ENCODE results near the gene PARD3B. TPM values are rescaled to one million over a fixed set of nuclear protein-coding genes. Genes with fewer than 3 reads are reported as not detected.

Gene PARD3B
- total and polyA plus RNA-seq, 9 donors: 6.4 to 15.3 (median 7.5) TPM

DNA sequence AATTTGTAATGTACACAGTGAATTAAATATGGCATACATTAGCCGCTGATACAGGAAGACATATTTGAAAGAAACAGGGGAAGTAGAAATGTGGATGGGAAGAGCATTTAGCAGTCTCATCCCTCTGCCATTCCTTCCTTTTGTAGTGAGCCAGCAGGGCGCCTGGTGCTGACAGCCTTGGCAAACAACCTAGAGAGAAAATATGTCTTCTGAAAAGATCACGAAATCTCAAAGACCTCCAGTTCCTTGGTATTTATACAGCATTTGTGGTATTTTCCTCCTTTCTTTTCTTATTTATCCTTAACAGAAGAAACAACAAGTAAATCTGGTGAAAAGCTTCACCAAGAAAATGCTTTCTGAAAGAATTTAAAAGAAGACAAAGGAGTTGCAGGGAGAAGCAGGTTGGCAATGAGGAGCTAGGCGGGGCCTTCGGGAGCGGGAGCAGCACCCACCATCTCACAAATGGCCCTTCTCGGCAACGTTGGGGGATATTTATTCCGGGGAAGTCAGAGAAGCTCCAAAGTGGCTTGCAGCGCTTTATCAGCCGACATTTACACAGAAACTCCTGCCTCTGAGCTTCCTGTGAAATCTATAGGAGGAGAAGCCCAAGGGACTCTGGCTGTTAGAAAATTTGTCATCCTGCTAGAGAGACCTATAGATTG lies 731.0 kb downstream of the PARD3B start:
- peak; percentile 23 for DNase-seq
- Histone ChIP-seq H3K4me1 (ENCODE audit: control insufficient read depth, insufficient read depth, low read length) (no peaks in the 10 kb centered on the region), H3K36me3 (ENCODE audit: control insufficient read depth, insufficient read depth, low read length) (no peaks in the 10 kb centered on the region), H3K9me3 (replicated peaks; ENCODE audit: control insufficient read depth, low read depth, low read length) (no peaks in the 10 kb centered on the region), H3K4me3 (ENCODE audit: low read length) (no peak overlapping the region), H3K27ac (ENCODE audit: low read length) (no peak overlapping the region), H3K27me3 (ENCODE audit: control insufficient read depth, insufficient read depth, low read length) (no peaks in the 10 kb centered on the region)
- 20% methylated on average over 1 of the region's 11 CpGs for WGBS (ENCODE audit: insufficient coverage)

DNA sequence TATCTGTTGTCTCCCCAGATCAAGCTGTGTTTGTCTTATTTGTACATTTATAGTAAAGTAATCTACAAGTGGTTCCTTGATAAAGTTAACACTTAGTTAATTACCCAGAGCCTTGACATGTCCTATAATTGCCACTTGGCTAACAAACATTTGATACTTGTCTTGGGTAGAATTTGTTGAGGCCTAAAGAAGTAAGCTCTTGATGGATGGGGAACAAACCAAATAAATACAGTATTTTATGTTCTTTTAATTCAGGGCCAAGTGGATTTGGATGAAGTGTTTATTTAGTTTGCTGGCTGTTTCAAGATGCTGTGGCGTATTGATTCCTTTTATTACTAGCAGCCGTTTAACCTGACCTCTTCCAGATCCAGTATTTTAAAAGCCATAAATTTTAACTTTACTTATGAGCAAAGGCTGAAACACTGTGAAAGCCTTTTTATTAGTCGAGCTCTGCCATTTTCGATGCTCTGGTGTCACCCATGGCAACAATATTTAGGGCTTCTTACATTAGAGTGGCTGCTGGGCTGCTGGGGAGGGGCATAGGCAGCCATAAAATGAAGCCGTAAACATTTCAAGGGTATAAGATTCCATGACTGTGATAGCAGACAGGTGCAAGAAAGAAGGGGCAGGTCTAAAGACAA lies 735.4 kb downstream of the PARD3B start:
- Histone ChIP-seq H3K9me3 (replicated peaks; ENCODE audit: control insufficient read depth, low read depth, low read length) (no peaks in the 10 kb centered on the region), H3K27me3 (ENCODE audit: control insufficient read depth, insufficient read depth, low read length) (no peaks in the 10 kb centered on the region), H3K4me3 (ENCODE audit: low read length) (no peak overlapping the region), H3K4me1 (ENCODE audit: control insufficient read depth, insufficient read depth, low read length) (no peaks in the 10 kb centered on the region), H3K36me3 (ENCODE audit: control insufficient read depth, insufficient read depth, low read length) (no peaks in the 10 kb centered on the region), H3K27ac (ENCODE audit: low read length) (no peak overlapping the region)
- 0% methylated on average over 1 of the region's 5 CpGs for WGBS (ENCODE audit: insufficient coverage)
- DNase-seq: peak; percentile 14

DNA sequence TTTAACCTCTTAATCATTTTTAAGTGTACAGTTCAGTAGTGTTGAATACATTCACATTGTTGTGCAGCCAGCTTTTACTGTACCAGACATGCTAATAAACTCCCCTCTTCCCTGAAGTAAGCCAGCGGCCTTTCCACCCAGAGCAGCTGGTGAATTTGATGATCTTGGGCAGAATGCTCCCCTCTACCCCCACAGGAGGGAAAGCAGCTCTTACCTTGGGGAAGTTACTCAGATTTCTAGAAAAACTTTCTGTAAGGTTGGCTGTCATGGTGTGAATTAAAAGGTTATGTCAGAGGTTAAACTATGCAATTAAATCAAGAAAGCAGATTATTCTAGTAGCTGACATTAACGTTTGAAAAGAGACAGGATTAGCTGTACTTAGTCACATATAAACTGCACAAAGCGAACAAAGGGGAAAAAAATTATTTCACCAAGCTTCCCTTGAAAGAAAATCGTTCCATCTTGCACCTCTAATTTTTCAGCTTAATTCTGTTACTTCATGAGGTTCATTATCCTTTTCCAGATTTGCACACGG lies 738.5 kb downstream of the PARD3B start:
- Histone ChIP-seq H3K36me3 (ENCODE audit: control insufficient read depth, insufficient read depth, low read length) (no peaks in the 10 kb centered on the region), H3K4me3 (ENCODE audit: low read length) (no peak overlapping the region), H3K4me1 (ENCODE audit: control insufficient read depth, insufficient read depth, low read length) (no peaks in the 10 kb centered on the region), H3K27ac (ENCODE audit: low read length) (no peak overlapping the region), H3K27me3 (ENCODE audit: control insufficient read depth, insufficient read depth, low read length) (no peaks in the 10 kb centered on the region), H3K9me3 (replicated peaks; ENCODE audit: control insufficient read depth, low read depth, low read length) (no peaks in the 10 kb centered on the region)
- WGBS (ENCODE audit: insufficient coverage): 82% methylated on average over 2 of the region's 5 CpGs
- no peak for DNase-seq

DNA sequence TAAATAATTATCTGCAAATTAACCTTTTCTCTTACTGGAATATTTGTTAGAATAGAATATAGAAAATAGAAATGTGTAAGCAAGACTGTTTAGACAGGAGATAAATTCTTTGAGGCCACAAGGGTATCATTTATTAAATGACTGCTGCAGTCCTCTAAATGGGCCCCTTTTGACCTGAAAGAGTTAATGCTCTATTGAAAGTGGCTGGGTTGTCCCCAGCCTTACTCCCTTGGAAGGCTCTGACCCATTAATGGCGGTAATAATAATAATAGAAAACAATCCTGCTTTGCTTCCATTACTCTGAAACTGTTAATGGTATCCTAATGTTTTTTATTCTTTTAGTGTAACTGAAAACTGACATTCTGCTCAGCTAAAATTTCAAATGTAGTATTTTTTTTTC lies 739.1 kb downstream of the PARD3B start:
- WGBS (ENCODE audit: insufficient coverage): no CpG with 5 or more reads among the region's 1 CpG
- no peaks in the 10 kb centered on the region for H3K36me3 ChIP-seq (ENCODE audit: control insufficient read depth, insufficient read depth, low read length)
- no peaks in the 10 kb centered on the region for H3K27me3 ChIP-seq (ENCODE audit: control insufficient read depth, insufficient read depth, low read length)
- H3K27ac ChIP-seq (ENCODE audit: low read length): no peak overlapping the region
- DNase-seq: no peak
- no peaks in the 10 kb centered on the region for H3K4me1 ChIP-seq (ENCODE audit: control insufficient read depth, insufficient read depth, low read length)
- H3K4me3 ChIP-seq (ENCODE audit: low read length): no peak overlapping the region
- H3K9me3 ChIP-seq (replicated peaks; ENCODE audit: control insufficient read depth, low read depth, low read length): no peaks in the 10 kb centered on the region

DNA sequence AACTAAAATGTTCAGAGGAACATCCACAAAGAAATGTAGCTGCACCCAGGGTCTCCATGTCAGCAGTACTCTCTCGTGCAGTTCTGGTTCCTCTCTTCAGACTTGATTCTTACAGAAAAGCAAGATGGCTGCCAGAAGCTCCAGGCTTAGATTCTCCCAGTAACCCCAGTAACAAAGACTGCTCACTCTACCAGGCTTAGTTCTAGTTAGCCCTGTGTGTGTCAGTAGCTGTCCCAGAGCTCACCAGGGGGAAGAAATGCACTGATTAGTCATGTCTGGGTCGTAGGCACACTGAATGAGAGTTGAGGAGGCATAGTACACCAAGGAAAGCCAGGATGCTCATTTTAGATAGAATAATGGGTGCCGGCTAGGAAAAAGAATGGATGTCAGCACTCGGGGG lies 742.0 kb downstream of the PARD3B start:
- Histone ChIP-seq H3K4me3 (ENCODE audit: low read length) (no peak overlapping the region), H3K27ac (ENCODE audit: low read length) (no peak overlapping the region), H3K4me1 (ENCODE audit: control insufficient read depth, insufficient read depth, low read length) (no peaks in the 10 kb centered on the region), H3K9me3 (replicated peaks; ENCODE audit: control insufficient read depth, low read depth, low read length) (no peaks in the 10 kb centered on the region), H3K27me3 (ENCODE audit: control insufficient read depth, insufficient read depth, low read length) (no peaks in the 10 kb centered on the region), H3K36me3 (ENCODE audit: control insufficient read depth, insufficient read depth, low read length) (no peaks in the 10 kb centered on the region)
- DNase-seq: no peak
- WGBS (ENCODE audit: insufficient coverage): 82% methylated on average over 4 of the region's 4 CpGs

DNA sequence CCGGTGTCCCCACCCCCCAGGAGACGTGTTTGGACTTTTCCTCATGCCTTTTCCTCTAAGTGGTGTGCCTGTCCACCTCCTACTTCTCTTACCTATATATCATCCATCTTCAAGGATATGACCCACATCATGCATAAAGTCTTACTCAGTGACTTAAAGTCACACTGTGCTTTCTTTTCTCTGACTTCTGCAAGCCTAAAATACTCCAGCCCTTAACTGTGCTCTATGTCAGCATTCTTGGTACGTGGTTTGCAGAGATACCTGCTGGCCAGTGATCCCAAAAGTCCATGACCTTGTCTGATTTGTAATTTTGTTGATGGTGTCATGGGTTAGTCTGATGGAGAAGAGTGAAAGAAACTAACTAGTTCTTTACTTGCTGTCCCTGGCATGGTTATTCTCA lies 743.4 kb downstream of the PARD3B start:
- Histone ChIP-seq H3K36me3 (ENCODE audit: control insufficient read depth, insufficient read depth, low read length) (no peaks in the 10 kb centered on the region), H3K9me3 (replicated peaks; ENCODE audit: control insufficient read depth, low read depth, low read length) (no peaks in the 10 kb centered on the region), H3K4me3 (ENCODE audit: low read length) (no peak overlapping the region), H3K4me1 (ENCODE audit: control insufficient read depth, insufficient read depth, low read length) (no peaks in the 10 kb centered on the region), H3K27me3 (ENCODE audit: control insufficient read depth, insufficient read depth, low read length) (no peaks in the 10 kb centered on the region), H3K27ac (ENCODE audit: low read length) (no peak overlapping the region)
- WGBS (ENCODE audit: insufficient coverage): 100% methylated on average over 2 of the region's 3 CpGs
- DNase-seq: no peak

DNA sequence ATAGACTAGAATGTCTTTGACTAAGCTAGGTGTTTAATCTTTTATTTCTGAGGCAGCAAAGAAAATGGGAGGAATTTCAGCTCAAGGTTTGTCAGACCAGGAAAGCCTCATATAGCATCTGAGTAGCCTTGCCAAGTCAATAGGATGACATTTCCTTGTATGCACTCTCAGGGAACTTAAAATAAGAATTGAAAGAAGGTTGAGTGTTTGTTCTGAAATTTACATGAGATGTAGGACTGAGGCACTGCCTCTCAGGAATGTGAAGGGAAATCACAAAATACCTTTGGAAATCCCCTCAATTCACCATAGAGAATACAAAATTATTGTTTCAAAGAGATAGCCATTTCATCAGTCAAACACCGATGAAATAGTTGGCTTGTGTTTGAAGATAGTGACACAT lies 745.0 kb downstream of the PARD3B start:
- no CpG with 5 or more reads among the region's 1 CpG for WGBS (ENCODE audit: insufficient coverage)
- H3K4me1 ChIP-seq (ENCODE audit: control insufficient read depth, insufficient read depth, low read length): no peaks in the 10 kb centered on the region
- no peaks in the 10 kb centered on the region for H3K27me3 ChIP-seq (ENCODE audit: control insufficient read depth, insufficient read depth, low read length)
- no peak overlapping the region for H3K4me3 ChIP-seq (ENCODE audit: low read length)
- DNase-seq: no peak
- no peak overlapping the region for H3K27ac ChIP-seq (ENCODE audit: low read length)
- no peaks in the 10 kb centered on the region for H3K9me3 ChIP-seq (replicated peaks; ENCODE audit: control insufficient read depth, low read depth, low read length)
- no peaks in the 10 kb centered on the region for H3K36me3 ChIP-seq (ENCODE audit: control insufficient read depth, insufficient read depth, low read length)

DNA sequence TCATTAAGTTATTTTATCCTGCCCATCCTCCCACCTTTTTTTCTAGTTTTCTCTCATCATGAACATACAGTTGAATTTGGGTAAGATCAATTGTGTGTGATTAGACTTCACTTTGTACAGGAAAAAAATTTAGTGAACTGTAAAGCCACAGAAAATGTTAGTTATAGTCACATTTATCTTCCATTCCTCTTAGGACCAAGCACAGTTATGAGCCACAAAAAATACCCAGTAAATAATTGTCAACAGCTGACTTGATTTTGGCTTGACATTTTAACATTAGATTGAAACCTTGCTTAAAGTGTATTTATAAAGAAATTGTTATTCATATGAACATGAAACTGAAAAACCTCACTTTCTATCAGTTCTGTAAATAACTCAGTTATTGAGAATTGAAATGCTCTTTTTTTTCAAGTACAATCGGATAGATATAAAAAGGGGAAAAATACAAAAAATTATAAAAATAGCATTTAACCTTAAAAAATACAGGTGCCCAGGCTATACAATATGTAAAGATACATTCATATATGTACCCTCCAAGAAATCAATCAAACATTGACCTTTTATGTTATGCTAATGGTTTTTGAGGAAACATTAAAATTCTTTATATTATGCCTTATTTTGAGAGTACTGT lies 747.5 kb downstream of the PARD3B start:
- no peak for DNase-seq
- H3K9me3 ChIP-seq (replicated peaks; ENCODE audit: control insufficient read depth, low read depth, low read length): no peaks in the 10 kb centered on the region
- WGBS (ENCODE audit: insufficient coverage): no CpG with 5 or more reads among the region's 1 CpG
- no peaks in the 10 kb centered on the region for H3K4me1 ChIP-seq (ENCODE audit: control insufficient read depth, insufficient read depth, low read length)
- H3K27me3 ChIP-seq (ENCODE audit: control insufficient read depth, insufficient read depth, low read length): no peaks in the 10 kb centered on the region
- H3K27ac ChIP-seq (ENCODE audit: low read length): no peak overlapping the region
- no peaks in the 10 kb centered on the region for H3K36me3 ChIP-seq (ENCODE audit: control insufficient read depth, insufficient read depth, low read length)
- H3K4me3 ChIP-seq (ENCODE audit: low read length): no peak overlapping the region

DNA sequence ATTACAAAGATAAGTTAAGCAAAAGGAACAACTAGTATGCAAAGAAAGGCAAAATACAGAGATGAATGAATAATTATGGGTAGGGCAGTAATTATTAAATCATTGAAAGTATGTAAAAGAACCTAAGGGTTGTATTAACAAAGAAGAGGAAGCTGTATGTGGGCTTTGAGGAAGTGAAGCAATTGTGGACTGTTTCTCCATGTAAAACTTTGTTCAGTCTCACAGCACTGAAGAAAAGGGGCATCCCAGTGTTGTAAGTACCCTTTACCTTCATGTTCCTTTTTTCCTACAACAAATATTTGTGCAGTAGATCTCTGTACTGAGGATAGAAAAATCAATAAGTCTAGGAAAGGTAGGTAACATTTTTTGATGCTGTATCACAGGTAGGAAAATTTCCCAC lies 748.3 kb downstream of the PARD3B start:
- H3K9me3 ChIP-seq (replicated peaks; ENCODE audit: control insufficient read depth, low read depth, low read length): no peaks in the 10 kb centered on the region
- DNase-seq: no peak
- no peaks in the 10 kb centered on the region for H3K4me1 ChIP-seq (ENCODE audit: control insufficient read depth, insufficient read depth, low read length)
- no peak overlapping the region for H3K4me3 ChIP-seq (ENCODE audit: low read length)
- no peaks in the 10 kb centered on the region for H3K27me3 ChIP-seq (ENCODE audit: control insufficient read depth, insufficient read depth, low read length)
- H3K36me3 ChIP-seq (ENCODE audit: control insufficient read depth, insufficient read depth, low read length): no peaks in the 10 kb centered on the region
- H3K27ac ChIP-seq (ENCODE audit: low read length): no peak overlapping the region

DNA sequence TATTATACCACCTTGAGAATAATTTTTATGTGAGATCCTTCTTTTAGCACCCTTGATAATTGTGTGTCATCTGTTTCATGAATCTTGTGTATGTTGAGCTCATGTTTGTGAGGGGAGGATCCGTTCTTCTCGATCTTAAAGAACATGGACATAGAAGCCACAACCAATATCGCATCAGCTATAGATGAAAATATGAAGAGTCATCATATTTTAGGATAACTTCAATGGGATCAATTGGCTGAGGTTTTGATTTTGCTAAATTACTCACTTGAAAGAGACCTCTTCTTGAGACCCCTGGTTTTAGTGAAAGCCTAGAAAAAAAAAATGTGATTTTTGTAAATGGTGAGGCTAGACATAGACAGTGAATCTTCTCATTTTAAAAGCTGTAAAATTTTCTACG lies 751.7 kb downstream of the PARD3B start:
- H3K4me3 ChIP-seq (ENCODE audit: low read length): no peak overlapping the region
- no peak overlapping the region for H3K27ac ChIP-seq (ENCODE audit: low read length)
- H3K36me3 ChIP-seq (ENCODE audit: control insufficient read depth, insufficient read depth, low read length): no peaks in the 10 kb centered on the region
- no peaks in the 10 kb centered on the region for H3K9me3 ChIP-seq (replicated peaks; ENCODE audit: control insufficient read depth, low read depth, low read length)
- WGBS (ENCODE audit: insufficient coverage): no CpG with 5 or more reads among the region's 4 CpGs
- no peak for DNase-seq
- H3K4me1 ChIP-seq (ENCODE audit: control insufficient read depth, insufficient read depth, low read length): no peaks in the 10 kb centered on the region
- H3K27me3 ChIP-seq (ENCODE audit: control insufficient read depth, insufficient read depth, low read length): no peaks in the 10 kb centered on the region
